WERI-Rb-1 (cell line): Measurements from ENCODE around the gene SETX.

ENCODE experiments used
- DNase-seq: peaks from one replicate; pipeline ENCODE4 v3.0.0-alpha.2; 2020
- H3K27ac ChIP-seq: fragments of 250-450 bp; sonication (Bioruptor Pico); 2 replicates; pipeline ENCODE4 v1.5.1; 2020; ENCODE audit warnings: mild to moderate bottlenecking, moderate library complexity
- H3K27me3 ChIP-seq: fragments of 250-450 bp; sonication (Bioruptor Pico); 2 replicates; pipeline ENCODE4 v1.5.1; 2021; ENCODE audit warnings: mild to moderate bottlenecking, low read depth, moderate library complexity; ENCODE audit not compliant: insufficient read depth, severe bottlenecking
- H3K36me3 ChIP-seq: fragments of 250-450 bp; sonication (Bioruptor Pico); 2 replicates; pipeline ENCODE4 v1.5.1; 2020; ENCODE audit warnings: mild to moderate bottlenecking, moderate library complexity
- H3K4me3 ChIP-seq: 2 replicates; pipeline ENCODE4 v1.5.1; 2011; ENCODE audit warnings: low read depth, mild to moderate bottlenecking, control low read depth, low read length
- H3K9me3 ChIP-seq: fragments of 250-450 bp; sonication (Bioruptor Pico); 2 replicates; pipeline ENCODE4 v1.5.1; 2021; ENCODE audit warnings: mild to moderate bottlenecking, moderate library complexity; ENCODE audit not compliant: severe bottlenecking
- CTCF ChIP-seq: IDR thresholded peaks from 2 replicates; pipeline ENCODE4 v1.5.1; 2011; ENCODE audit warnings: low read depth, mild to moderate bottlenecking, control low read depth, inconsistent platforms, low read length

Gene SETX

GRCh38 chr9:132348676-132349075, 6.1 kb downstream of the SETX start:
- no peak for DNase-seq
- H3K36me3 ChIP-seq, result peaks cover 92% of the 10 kb centered on the region
- H3K4me3 ChIP-seq, result no peak overlapping the region
- H3K27me3 ChIP-seq, result no peaks in the 10 kb centered on the region
- H3K27ac ChIP-seq, result no peak overlapping the region
- H3K9me3 ChIP-seq, result no peaks in the 10 kb centered on the region
- no peak for TF ChIP-seq CTCF

GRCh38 chr9:132346177-132346576, 8.6 kb downstream of the SETX start:
- peaks cover 94% of the 10 kb centered on the region for H3K36me3 ChIP-seq
- DNase-seq, result no peak
- no peak for TF ChIP-seq CTCF

GRCh38 chr9:132341177-132341840, 13.5 kb downstream of the SETX start:
- H3K27ac ChIP-seq, result no peak overlapping the region
- no peaks in the 10 kb centered on the region for H3K9me3 ChIP-seq
- no peaks in the 10 kb centered on the region for H3K27me3 ChIP-seq
- no peak overlapping the region for H3K4me3 ChIP-seq
- no peak for TF ChIP-seq CTCF
- peaks cover 98% of the 10 kb centered on the region for H3K36me3 ChIP-seq
- DNase-seq, result no peak

More at GRCh38 chr9:132346177-132346576, 8.6 kb downstream of the SETX start:
- H3K27ac ChIP-seq, result no peak overlapping the region
- no peak overlapping the region for H3K4me3 ChIP-seq
- H3K27me3 ChIP-seq, result no peaks in the 10 kb centered on the region
- H3K9me3 ChIP-seq, result no peaks in the 10 kb centered on the region

- no peaks in the 10 kb centered on the region for H3K9me3 ChIP-seq
- no peak overlapping the region for H3K27ac ChIP-seq
- H3K4me3 ChIP-seq, result no peak overlapping the region
- no peak for DNase-seq
- H3K27me3 ChIP-seq, result no peaks in the 10 kb centered on the region
- peaks cover 90% of the 10 kb centered on the region for H3K36me3 ChIP-seq
- TF ChIP-seq CTCF, result no peak
Measured at GRCh38 chr9:132334364-132334763, 20.4 kb downstream of the SETX start.

GRCh38 chr9:132333556-132333955, 21.2 kb downstream of the SETX start:
- no peak for TF ChIP-seq CTCF
- no peaks in the 10 kb centered on the region for H3K9me3 ChIP-seq
- H3K36me3 ChIP-seq, result peaks cover 90% of the 10 kb centered on the region
- H3K27me3 ChIP-seq, result no peaks in the 10 kb centered on the region
- H3K4me3 ChIP-seq, result no peak overlapping the region
- no peak for DNase-seq
- H3K27ac ChIP-seq, result no peak overlapping the region

GRCh38 chr9:132328580-132328979, 26.2 kb downstream of the SETX start:
- peaks cover 93% of the 10 kb centered on the region for H3K36me3 ChIP-seq
- no peaks in the 10 kb centered on the region for H3K9me3 ChIP-seq
- H3K27me3 ChIP-seq, result no peaks in the 10 kb centered on the region
- TF ChIP-seq CTCF, result no peak
- DNase-seq, result no peak
- no peak overlapping the region for H3K27ac ChIP-seq
- no peak overlapping the region for H3K4me3 ChIP-seq
